HG03196 (cell line): ENCODE results near the gene CACNB2.
"Not testable (repeated sequence)": the region's sequence is repeated elsewhere in the genome, so short reads cannot be mapped to it uniquely, and the experiment has no call there.

Experiments used
- ATAC-seq: cut with Tn5 transposase; IDR thresholded peaks from one replicate; pipeline ENCODE4 v1.9.1; 2021; ENCODE audit not compliant: unreplicated experiment

Gene CACNB2

DNA sequence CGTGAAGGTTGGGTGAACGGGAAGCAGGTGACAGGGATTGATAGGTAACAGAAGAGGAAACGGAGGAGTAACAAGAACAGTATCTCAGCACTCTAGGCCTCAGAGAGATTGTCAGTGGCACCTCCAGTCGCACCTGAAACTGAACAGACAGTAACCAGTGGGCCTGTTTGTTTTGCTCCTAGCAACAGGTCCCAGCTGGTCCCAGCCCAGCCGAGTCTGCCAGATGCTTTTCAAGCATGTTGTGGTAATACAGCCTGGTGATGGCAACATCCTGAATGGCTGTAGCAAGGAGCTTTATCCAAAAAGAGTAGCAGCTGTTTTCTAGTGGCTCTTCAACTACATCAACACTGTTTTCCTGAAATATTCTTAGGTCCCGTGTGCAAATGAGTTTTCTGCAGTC is 4.7 kb downstream of the CACNB2 start:
- no peak for ATAC-seq

DNA sequence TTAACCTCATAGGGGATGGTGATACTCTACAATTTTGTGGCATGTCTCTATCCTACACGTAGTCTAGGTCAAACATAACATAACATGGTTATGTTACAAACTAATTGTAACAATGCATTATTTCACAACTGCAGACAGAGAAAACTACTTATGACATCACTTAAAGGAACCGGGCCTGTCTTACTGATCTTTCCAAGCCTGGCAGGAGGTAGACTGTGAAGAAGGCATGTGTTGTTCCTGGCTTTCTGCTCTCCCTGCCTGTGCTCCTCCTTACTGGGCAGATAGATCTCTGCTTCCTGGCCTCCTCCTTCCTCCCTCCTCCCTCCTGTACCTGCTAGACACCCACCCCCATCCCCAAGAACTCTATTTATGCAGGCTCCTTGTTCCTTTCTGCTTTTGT is 5.4 kb downstream of the CACNB2 start:
- ATAC-seq, result no peak

DNA sequence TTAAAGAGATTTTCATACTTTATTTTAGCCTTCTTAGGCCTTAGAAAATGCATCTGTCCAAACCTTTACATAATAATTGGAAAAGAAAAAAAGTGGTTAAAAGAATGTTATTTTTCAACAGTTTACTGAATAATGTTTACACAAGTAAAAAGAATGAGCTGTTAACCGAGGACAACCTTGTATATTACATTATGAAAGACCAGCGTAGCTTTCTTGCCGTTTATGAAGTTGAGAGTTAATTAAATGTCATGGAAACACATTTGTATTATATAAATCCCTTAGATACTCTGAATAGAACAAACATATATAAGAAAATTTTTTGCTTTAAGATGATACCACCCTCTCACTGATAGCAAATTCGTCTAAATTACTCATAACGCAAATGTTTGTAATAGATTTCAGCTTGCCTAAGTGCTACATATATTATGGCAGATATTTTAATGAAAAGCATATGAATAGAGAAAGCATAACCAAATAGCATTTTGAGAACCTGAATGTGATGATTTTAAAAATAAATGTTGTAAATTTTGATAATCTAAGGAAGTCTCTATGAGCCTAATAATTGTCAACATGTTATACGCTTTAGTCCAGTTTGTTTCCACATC is 9.1 kb downstream of the CACNB2 start:
- ATAC-seq, result no peak

DNA sequence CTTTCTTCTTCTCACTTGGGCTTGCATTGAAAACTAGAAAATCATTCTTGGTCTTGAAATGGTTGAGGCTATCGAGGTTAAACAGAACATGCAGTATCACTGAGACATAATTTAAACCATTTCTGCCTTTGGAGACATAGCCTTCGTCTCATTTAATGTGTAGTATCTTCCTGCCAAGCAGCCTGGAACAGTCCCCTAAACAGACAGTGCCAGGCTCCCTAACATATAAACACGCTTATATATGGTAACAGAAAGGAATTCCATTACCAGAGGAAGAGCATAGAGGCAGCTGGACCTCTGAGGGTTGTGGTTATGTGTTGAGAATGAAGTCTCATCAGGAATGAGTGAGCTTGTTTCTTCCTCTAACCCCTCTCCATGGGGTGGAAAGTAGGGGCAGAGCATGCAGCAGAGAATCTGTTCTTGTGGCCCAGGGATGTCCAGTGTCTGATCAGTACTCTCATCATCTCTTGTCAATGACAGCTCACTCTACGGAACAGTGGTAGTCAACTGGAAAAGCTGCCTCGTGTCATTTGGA is 11.2 kb downstream of the CACNB2 start:
- ATAC-seq, result no peak

DNA sequence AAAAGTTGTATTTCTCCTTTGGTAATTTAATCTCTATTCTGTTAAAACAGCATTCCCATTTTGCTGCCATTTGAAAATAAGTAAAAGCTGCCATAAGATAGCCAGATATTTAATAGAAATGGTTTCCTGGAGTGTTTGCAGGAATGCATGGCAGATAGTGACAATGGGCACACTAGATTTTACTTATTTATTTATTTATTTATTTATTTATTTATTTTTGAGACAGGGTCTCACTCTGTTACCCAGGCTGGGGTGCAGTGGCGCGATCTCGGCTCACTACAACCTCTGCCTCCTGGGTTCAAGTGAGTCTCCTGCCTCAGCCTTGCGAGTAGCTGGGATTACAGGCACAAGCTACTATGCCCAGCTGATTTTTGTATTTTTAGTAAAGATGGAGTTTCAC is 13.2 kb downstream of the CACNB2 start:
- not testable (repeated sequence) for ATAC-seq

DNA sequence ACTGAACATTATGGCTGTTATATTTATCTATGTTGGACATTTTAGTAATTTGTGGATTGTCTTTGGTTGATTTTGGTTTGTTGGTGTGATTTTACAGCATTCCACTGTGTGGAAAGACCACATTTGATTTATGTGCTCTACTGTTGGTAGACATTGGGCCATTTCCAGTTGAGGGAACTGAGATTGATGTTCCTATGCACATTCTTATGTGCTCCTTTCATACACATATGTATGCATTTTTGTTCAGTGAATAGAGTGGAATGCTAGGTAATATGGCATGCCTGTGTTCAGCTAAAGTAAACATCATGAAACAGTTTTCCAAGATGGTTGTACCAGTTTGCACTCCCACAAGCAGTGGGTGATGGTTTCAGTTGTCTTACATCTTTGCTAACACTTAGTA is 15.1 kb downstream of the CACNB2 start:
- ATAC-seq, result no peak

DNA sequence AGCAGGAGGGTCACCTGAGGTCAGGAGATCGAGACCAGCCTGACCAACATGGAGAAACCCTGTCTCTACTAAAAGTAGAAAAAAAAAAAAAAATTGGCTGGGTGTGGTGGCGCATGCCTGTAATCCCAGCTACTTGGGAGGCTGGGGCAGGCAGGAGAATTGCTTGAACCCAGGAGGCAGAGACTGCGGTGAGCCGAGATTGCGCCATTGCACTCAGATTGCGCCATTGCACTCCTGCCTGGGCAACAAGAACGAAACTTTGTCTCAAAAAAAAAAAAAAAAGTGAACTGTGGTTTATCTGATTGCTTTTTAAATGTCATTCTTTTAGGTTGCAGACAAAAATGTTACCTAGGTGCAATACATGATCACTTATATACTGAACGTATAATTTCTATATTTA is 16.6 kb downstream of the CACNB2 start:
- not testable (repeated sequence) for ATAC-seq

DNA sequence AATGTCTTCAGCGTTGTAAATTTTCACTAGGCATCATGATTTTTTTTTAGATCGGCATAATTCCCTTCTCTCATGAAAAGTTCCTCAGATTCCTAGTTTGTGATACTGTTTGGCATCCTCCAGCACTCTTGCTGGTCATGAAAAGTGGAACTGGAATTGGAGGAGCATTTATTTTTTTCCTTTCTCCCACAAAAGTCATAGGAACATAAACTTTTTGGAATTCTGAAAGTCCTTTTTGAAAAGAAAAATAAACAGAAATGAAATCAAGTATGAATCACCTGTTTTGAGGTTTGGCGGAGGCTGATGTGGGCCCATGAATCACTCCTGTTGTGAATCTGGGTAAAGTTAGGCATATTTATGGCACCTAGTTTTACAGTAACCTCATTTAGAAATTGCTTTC is 17.7 kb downstream of the CACNB2 start:
- ATAC-seq, result no peak

DNA sequence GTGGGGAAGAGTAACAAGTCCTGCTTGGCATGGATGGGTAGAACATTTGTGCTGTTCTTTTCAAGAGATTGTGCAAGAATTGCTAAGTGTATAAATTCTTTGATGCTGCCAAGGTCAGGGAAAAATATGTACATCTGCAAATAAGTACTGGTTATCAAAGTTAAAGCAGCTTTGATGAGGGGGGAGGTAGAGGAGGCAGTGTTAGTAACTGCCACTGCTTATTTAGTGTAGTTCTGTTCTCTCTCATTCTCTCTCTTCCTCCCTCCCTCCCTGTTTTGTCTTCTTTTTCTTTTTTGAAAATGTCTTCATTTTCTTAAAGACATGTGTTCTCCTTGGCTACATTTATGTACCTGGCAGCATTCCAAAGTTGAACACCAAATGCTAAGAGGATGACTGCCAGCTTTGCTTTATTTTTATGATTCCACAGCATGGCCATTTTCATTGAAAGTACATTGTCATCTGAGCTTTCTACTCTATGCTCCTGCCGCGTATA is 18.6 kb downstream of the CACNB2 start:
- ATAC-seq, result no peak

DNA sequence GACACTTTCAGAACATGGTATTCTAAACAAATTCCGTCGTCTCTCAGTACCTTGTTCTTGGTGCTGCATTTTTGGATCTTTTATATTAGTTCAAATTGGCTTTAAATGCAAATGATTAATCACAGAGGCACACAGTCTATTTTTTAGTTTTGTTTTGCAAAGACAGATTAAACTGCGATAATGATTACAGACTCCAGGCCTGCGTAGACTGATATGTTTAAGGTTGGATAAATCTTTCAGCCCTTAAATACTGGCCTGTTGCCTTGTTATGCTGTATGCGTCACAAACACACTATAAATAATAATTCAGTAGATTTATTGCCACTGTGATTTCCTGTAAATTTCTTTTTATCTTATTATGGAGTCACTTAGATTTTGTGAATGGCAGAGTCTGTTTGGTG is 19.3 kb downstream of the CACNB2 start:
- ATAC-seq, result no peak

DNA sequence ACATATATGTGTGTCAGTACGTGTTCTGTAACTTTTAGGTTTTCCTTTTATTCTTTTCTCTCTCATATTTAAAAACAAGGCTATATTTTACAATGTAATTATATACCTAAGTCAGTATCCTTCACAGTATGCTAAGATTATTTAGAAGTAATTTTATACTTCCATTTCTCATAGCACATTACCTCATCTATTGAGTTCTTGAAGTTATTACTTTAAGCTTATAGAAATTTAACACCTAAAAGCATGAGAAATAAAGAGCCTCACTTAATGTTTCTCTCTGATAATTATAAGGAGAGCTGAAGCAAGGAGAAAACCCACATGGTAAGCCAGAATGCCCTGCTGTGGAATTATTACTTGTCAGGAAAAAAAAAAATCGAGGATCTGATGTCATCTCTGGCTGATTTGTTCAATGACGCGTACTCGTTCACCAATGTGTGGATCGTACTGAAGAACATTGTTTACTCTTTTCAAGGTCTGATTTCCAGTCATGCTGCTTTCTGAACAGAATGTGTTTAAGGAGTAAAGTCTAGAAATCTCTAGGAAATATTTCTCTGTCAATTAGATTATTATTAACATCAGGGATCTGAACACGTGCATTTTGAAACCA is 21.9 kb downstream of the CACNB2 start:
- ATAC-seq, result no peak

DNA sequence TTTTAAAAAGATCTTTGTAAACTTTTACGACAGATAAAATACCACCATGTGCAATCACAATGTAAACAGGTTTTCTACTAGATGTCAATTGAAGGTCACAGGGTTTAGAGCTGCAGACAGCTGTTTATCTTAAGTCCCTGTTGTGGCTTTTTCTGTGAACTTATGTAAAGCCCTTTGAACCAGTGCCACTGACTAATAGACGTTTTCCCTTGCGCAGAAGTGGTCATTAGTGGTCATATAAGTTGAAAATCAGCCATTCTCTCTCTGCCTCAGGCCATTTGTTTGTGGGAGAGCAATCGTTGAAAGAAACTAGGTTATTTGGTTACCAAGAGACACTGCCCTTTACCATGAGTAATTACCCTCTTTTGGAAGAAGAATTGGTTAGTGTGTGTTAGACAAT is 23.9 kb downstream of the CACNB2 start:
- no peak for ATAC-seq

DNA sequence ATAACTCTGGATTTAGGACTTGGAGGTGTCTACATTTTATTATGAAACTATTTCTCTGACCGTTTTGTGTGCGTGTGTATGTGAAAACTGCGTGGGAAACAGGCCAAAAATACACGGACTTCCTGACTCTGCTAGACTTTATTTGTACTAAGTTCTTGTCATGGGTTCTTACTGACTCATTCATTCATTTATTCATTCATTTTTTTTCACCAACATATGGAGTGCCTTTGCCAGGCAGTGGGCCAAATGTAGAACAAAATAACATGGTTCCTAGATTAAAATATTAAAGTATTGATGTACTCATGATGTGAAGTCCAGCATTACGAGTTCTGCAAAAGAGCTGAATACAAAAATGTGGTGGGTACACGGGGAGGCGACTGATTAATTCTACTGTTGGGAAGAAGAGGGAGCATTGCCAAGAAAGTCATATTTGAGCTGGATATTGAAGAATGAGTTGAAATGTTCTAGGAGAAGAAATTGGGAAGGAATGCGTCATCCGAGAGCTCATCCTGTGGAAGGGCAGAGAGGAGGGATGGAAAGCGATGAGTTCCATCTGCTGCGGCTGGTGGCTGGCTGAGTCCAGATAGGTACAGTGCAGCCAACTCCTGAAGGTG is 24.6 kb downstream of the CACNB2 start:
- no peak for ATAC-seq

DNA sequence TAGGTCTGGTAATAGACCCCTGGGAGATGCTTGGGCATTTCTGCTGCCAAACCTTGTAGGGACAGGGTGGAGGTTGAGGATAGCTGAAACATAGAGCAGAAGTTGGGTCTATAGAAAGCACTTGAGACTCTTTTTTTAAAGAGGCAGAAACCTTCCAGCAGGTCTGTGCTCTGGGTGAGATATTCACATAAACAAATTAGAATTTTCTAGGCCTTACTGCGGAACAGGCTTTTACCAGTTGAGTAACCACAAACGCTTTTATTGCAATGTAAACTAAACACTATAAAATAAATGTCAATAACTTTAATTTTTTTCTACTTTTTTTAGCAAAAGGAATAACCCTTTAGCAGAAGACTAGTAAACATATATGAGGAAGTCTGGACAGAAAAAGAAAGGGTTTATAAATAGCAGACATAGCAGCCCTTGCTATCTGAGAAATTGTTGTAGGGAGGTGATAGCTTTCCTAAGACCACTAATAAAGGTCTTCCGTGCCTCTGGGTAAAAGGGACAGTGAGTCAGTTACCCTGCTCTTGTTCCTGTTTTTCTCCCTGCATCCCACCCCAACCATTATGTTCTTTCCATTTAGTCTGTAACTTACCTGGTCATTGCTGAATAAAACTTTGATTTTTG is 38.7 kb downstream of the CACNB2 start:
- ATAC-seq, result no peak

DNA sequence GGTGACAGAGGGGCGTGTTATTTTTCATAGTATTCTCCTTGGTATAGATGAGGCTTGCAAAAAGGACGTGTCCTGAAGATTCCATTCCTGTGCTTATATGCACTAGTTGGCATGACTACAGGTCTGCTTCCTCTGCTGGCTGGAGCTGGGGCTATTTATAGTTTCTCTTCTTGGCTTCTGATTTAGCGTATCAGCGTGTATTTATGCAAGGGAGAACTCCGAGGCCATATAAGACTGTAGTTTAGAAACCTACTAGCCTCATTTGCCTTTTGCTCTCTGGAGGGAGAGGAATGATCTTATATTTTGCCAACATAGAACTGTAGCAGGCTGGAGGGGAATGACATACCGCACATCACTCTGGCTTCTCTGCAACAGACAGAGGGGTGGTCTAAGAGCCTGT is 39.7 kb downstream of the CACNB2 start:
- ATAC-seq, result no peak

DNA sequence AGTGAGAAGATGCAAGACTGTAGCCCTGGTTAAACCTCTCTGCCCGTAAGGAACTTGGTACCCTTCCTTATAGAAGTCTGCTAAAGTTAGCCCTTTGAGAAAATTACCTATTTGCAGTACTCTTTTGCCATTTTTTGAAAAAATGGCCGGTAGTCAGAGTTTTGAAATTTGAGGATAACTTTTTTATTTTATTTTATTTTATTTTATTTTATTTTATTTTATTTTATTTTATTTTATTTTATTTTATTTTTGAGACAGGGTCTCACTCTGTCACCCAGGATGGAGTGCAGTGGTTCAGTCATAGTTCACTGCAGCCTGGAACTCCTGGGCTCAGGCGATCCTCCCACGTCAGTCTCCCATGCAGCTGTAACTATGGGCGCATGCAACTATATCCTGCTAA is 41.2 kb downstream of the CACNB2 start:
- not testable (repeated sequence) for ATAC-seq

DNA sequence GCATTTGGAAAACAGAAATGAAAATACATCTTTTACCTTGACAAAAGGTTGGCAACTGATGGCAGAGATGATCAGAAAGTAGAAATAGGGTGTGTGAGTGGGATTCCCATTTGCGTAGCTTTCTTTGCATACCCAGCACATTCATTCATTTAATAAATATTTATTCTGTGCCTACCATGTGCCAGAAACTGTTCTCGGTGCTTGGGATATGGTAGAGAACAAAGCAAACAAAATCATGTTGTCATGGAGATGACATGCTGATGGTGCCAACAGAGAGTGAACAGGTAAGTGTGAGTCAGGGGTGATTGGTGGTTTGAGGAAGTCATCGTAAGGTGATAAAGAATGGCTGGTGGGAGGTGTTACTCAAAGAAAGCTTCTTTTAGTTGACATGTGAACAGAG is 45.4 kb downstream of the CACNB2 start:
- ATAC-seq, result no peak

DNA sequence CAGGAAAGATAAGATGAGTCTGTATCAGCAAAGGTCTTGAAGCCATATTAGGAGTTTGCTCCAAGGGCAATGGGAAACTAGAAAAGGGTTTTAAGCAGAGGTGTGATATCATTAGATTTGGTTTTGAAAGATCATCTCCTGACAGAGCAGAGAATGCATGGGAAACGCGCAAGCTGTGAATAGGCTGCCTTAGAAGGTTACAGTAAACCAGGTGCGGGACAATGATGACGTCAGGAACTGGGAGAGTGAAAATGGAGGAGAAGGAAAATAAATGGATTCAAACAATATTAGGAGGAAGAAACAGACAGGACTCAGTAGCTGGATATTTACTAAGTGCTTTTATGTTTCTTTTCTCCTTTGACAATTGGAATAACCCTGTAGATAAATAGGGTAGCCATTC is 50.6 kb downstream of the CACNB2 start:
- no peak for ATAC-seq

DNA sequence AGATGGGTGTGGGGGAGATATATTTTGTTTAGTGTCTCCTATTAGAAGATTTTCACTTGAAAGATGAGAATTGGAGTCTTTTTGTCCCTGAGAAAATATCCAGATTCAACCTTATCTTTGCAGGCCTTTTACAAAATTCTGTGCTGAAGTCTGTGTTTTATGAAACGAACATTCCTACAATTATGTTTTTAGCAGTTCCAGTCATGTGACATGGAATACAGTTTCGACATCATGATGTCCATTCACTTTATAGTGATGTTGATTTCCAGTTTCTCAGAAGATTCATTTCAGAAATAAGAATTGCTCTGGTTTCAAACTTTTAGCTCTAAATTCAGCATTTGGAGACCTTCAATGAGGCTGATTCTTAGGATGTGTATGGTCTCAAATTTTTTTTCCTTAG is 54.4 kb downstream of the CACNB2 start:
- no peak for ATAC-seq

DNA sequence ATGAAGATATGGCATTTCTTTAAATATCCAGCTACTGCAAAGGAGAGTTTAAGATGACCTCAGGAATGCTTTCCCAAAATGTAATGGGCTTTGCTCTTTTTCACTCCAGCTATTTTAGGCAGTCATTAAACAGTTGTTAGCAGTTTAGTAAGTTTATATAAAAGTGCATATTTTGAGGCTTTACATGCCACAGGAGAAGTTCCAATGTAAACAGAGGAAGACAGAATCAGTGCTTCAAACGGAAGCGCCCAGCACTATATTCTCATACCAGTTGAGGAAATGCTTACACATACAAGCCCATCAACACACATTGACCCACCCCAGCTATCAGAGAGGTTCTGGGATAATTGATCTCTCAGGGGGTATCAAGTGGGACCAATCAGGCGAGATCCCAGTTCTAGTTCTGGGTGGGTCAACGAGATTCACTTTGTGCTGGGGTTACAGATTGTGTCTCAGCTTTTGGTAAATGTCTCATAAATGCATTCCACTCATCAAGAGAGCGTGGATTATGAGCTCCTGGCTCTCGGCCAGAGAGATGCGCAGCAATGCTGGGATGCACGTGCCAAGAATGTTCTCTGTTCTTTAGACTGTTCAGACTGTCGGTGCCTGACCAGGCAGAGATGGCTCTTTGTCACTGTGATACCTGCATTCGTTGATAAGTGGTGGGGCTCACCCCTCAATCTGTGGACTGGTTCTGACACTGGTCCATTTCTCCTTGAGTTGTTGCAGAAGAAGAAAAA is 55.0 kb downstream of the CACNB2 start:
- ATAC-seq, result no peak
